ENCODE measurements around the gene PDK2. TPM values are rescaled to one million over a fixed set of nuclear protein-coding genes. Genes with fewer than 3 reads are reported as not detected.

PDK2 gene
- total RNA-seq, 1 donor from 2014 or later = 131 TPM

- no peak for DNase-seq (ENCODE audit: low spot score)
- intact Hi-C loops (cut with DNase I) = no loop called here
Observed at GRCh38 chr17:50074227-50074626, 20.9 kb upstream of the PDK2 start.

- intact Hi-C loops (cut with DNase I) = no loop called here
- peak; percentile 69 for DNase-seq (ENCODE audit: low spot score)
Observed at GRCh38 chr17:50075446-50076032, 19.6 kb upstream of the PDK2 start.

- intact Hi-C loops (cut with DNase I) = no loop called here
- DNase-seq (ENCODE audit: low spot score) = peak; percentile 44
Observed at GRCh38 chr17:50076221-50076590, 18.9 kb upstream of the PDK2 start.

DNA sequence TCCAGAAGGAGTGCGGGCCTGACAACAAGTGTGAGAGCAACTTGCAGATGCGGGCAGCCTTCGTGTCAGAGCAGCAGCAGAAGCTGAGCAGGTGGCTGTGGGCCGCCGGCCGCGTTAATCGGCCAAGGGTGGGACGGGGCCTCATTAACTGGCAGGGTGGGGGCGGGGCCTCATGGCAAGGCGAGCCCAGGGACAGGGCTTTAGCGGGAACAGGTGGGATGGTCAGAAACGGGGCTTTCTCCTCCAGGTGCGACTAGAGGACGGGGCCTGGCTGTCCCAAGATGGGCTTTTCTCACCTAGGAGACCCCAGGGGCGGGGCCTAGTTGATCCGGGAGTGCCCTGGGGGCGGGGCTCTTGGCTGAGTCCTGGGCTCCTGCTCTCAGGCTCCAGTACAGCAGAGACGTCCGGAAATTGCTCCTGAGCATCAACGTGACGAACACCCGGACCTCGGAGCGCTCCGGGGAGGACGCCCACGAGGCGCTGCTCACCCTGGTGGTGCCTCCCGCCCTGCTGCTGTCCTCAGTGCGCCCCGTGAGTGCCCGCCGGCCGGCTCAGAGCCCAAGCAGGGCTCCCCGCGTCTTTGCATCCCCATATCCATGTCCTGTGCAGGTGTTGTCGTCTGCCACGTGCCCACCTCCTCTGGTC lies 18.4 kb upstream of the PDK2 start:
- intact Hi-C loops (cut with DNase I) = no loop called here
- peak; percentile 63 for DNase-seq (ENCODE audit: low spot score)

DNA sequence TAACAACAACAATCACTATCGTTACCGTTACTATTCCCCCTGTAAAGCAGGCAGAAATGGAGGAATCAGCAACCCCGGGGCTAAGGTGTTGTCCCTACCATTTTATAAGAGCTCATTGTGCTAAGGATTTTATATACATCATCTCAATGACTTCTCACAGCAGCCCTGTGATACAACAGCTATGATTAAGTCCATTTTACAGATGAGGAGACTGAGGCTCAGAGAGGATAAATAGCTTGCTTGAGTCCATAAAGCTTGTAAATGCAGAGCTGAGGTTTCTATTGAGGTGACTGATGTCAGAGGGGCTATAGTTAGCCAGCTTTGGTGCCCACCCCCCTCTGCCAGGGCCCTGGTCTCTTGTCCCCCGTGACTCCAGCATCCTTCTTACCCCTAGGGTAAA lies 16.7 kb upstream of the PDK2 start:
- intact Hi-C loops (cut with DNase I) = no loop called here
- no peak for DNase-seq (ENCODE audit: low spot score)

GRCh38 chr17:50079334-50080095 lies 15.6 kb upstream of the PDK2 start:
- no peak for DNase-seq (ENCODE audit: low spot score)
- intact Hi-C loops (cut with DNase I) = no loop called here

- intact Hi-C loops (cut with DNase I) = no loop called here
- no peak for DNase-seq (ENCODE audit: low spot score)
Observed at GRCh38 chr17:50080096-50080480, 15.1 kb upstream of the PDK2 start.

DNA sequence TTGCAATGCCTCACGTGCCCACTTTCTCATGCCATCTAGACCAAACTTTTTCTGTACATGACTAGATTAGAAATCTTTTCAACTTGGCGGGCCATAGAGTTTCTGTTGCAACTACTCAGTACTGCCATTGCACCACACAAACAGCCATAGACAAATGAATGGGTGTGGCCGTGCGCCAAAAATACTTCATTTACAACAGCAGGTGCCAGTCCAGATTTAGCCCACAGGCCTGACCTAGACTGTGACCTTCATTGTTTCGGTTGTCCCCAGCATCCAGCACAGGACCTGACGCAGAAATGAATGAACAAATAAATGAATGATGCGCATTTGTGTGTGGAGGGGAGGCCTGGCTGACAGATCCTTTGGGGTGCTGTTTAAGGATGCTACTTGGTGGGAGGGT lies 14.3 kb upstream of the PDK2 start:
- intact Hi-C loops (cut with DNase I) = no loop called here
- no peak for DNase-seq (ENCODE audit: low spot score)

DNA sequence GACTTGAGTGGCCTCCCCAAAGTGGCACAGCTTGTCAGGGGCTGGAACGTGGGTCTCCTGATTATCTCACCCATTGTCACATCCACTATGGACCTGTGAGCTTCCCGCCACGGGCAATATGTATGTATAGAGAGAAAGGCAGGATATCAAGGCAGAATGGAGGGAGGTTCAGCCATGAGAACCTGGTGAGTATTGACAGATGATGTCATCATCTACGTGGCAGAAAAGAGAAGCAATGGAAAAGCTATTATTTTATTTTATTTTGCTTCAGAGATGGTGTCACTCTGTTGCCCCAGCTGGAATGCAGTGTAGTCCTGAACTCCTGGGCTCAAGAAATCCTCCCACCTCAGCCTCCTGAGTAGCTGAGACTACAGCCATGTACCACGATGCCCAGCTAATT lies 13.4 kb upstream of the PDK2 start:
- intact Hi-C loops (cut with DNase I) = no loop called here
- no peak for DNase-seq (ENCODE audit: low spot score)

DNA sequence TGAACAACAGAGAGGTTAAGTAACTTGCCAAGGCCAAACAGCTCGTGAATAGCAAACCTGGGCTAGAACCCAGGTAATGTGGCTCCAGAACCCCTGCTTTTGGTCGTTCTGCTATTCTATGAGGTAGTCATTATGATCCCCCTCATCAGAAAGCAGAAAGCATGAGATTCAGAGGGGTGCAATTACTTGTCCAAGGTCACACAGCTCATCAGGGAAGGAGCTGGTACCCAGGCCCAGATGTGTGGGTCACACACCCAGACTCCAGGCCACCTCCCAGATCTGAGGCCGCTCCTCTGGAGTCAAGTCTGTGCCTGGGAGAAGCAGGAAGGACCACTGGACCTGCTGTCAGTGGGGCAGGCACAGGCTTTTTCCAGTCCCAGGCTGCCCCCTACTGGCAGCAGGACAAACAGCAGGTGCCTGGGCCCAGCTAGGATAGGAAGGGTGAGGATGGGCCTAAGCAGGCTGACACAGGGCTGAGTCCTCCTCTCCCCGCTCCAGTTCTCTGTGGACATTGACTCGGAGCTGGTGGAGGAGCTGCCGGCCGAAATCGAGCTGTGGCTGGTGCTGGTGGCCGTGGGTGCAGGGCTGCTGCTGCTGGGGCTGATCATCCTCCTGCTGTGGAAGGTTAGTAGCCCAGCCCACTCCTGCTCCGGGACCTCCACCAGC lies 7.8 kb upstream of the PDK2 start:
- no peak for DNase-seq (ENCODE audit: low spot score)
- intact Hi-C loops (cut with DNase I) = loop anchor here (1.0 kb wide), 1 partner anchor 61 kb away; no protein-coding TSS in a partner anchor

DNA sequence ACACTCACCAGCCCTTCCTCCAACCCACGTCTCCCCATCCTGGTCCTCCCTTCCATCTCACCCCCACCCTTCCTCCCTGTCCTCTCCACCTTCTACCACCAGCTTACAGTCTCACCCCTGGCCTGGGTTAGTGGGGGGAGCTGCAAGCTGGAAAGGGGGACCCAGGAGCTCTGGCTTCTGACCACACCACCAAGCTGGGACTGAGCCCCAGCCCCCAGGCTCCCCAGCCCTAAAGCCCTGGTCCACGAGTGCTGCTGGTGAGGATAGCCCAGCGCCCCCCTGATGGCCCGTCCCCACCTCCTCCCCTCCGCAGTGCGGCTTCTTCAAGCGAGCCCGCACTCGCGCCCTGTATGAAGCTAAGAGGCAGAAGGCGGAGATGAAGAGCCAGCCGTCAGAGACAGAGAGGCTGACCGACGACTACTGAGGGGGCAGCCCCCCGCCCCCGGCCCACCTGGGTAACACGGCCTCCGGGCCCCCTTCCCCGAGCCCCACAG lies 7.2 kb upstream of the PDK2 start:
- intact Hi-C loops (cut with DNase I) = loop anchor here (1.0 kb wide), 1 partner anchor 62 kb away; no protein-coding TSS in a partner anchor
- DNase-seq (ENCODE audit: low spot score) = no peak

GRCh38 chr17:50088952-50089825 lies 6.0 kb upstream of the PDK2 start:
- DNase-seq (ENCODE audit: low spot score) = no peak
- intact Hi-C loops (cut with DNase I) = no loop called here

DNA sequence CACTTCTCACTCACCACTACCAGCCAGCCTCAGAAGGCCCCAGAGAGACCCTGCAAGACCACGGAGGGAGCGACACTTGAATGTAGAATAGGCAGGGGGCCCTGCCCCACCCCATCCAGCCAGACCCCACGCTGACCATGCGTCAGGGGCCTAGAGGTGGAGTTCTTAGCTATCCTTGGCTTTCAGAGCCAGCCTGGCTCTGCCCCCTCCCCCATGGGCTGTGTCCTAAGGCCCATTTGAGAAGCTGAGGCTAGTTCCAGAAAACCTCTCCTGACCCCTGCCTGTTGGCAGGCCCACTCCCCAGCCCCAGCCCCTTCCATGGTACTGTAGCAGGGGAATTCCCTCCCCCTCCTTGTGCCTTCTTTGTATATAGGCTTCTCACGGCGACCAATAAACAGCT lies 5.1 kb upstream of the PDK2 start:
- intact Hi-C loops (cut with DNase I) = loop anchor here (5.0 kb wide), 1 partner anchor 207 kb away; no protein-coding TSS in a partner anchor
- no peak for DNase-seq (ENCODE audit: low spot score)

DNA sequence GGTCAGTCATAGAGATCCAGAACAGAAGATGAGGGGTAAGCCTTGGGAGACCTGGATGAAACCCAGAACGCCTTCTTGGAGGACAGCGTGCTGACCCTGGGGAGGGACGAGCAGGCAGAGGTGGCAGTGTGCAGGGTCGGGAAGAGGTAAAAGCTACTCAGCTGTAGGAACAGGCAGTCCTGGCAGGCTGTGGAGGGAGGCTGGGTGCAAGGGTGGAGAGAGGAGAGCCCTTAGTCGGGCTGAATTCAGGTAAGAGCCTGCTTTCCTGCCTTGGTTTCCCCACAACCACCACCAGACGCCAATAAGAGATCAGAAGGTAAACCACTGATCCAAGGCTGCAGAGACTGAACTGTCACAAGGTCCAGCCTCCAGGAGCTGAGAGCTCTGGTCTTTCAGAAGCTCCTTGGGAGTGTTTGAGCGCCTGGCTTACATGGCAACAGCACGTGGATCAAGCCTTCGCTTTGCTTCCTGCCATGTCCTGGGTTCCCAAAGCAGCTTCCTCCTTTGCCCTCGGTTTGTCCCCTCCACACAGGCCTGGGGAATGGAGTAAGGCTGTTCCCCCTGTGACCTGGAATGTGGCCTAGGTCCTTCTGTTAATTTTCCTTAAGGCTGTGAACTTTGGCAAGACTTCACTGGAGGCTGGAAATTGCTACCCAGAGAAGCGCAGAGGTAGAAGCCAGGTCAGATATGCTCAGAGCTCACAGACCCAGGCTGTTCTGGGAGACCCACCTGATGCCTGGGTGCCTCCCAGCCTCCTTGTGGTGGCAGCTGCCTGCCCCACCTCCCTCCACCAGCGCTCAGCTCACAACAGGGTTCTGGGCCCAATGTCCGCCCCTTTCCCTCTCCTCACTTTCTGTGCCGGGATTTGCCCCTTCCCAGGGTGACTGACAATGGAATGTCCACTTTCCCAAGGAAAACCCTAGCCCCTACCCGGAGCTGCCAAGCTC lies 3.9 kb upstream of the PDK2 start:
- DNase-seq (ENCODE audit: low spot score) = no peak

GRCh38 chr17:50091918-50092285 lies 3.2 kb upstream of the PDK2 start:
- intact Hi-C loops (cut with DNase I) = loop anchor here (5.0 kb wide), 1 partner anchor 205 kb away; no protein-coding TSS in a partner anchor
- no peak for DNase-seq (ENCODE audit: low spot score)

More for the DNA sequence above, 3.9 kb upstream of the PDK2 start:
- intact Hi-C loops (cut with DNase I) = loop anchor here (5.0 kb wide), 1 partner anchor 206 kb away; no protein-coding TSS in a partner anchor

DNA sequence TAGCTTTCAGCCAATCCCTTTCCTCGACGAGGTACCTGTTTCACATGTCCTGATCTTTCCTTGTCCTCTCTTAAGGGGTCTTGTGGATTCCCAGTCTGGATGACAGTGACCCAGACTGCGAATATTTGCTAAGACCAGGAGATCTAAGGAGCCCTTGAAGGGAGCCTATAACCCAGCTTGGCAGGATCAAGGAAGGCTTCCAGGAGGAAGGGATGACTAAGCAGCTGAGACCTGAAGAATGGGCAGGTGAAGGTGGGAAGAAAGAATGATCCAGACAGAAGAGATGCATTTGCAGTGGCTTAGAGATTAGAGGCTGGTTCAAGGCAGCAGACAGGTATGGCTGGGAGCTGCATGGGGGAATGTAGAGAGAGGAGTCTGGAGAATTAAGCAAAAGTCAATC lies 1.9 kb upstream of the PDK2 start:
- intact Hi-C loops (cut with DNase I) = loop anchor here (5.0 kb wide), 1 partner anchor 204 kb away; no protein-coding TSS in a partner anchor
- DNase-seq (ENCODE audit: low spot score) = no peak

- no peak for DNase-seq (ENCODE audit: low spot score)
- intact Hi-C loops (cut with DNase I) = loop anchor here (2.0 to 5.0 kb wide), 2 partner anchors 67 to 203 kb away; no protein-coding TSS in a partner anchor
Observed at GRCh38 chr17:50093807-50094206, 1.3 kb upstream of the PDK2 start.

- peak; percentile 95 for DNase-seq (ENCODE audit: low spot score)
- intact Hi-C loops (cut with DNase I) = loop anchor here (2.0 to 5.0 kb wide), 2 partner anchors 67 to 203 kb away; no protein-coding TSS in a partner anchor
Observed at GRCh38 chr17:50094243-50094752, 853 bp upstream of the PDK2 start.

Measured in cardiac septum (tissue), 1 donor.